Central memory CD8-positive, alpha-beta T cell (primary cell): ENCODE results near the gene MYO3B.

Source experiments
- ATAC-seq: fragments of 150-1000 bp; cut with Tn5 transposase; replicated peaks from 2 replicates; pipeline ENCODE4 v1.10.0; 2022; ENCODE audit warnings: mild to moderate bottlenecking, moderate FRiP score, moderate number of reproducible peaks; ENCODE audit not compliant: poor library complexity, severe bottlenecking; ENCODE audit errors: extremely low read depth
- DNase-seq, 2 donors: peaks; one replicate each; pipeline ENCODE4 v3.0.0; 2021; ENCODE audit warnings: low spot score in 2 of 2
- H3K27ac Mint-ChIP-seq: one replicate; pipeline ENCODE4 v1.8.0; 2022; ENCODE audit warnings: low read depth, mild to moderate bottlenecking, moderate library complexity, mixed read lengths
- H3K27me3 Mint-ChIP-seq: one replicate; pipeline ENCODE4 v1.8.0; 2022; ENCODE audit warnings: mixed read lengths
- H3K36me3 Mint-ChIP-seq: one replicate; pipeline ENCODE4 v1.8.0; 2022; ENCODE audit warnings: mild to moderate bottlenecking, moderate library complexity, mixed read lengths; ENCODE audit not compliant: insufficient read depth
- H3K4me1 Mint-ChIP-seq: one replicate; pipeline ENCODE4 v1.8.0; 2022; ENCODE audit warnings: mixed read lengths
- H3K4me3 Mint-ChIP-seq: one replicate; pipeline ENCODE4 v1.8.0; 2022; ENCODE audit warnings: mild to moderate bottlenecking, moderate library complexity, mixed read lengths
- H3K9me3 Mint-ChIP-seq: one replicate; pipeline ENCODE4 v1.8.0; 2022; ENCODE audit warnings: mixed read lengths

MYO3B gene

DNA sequence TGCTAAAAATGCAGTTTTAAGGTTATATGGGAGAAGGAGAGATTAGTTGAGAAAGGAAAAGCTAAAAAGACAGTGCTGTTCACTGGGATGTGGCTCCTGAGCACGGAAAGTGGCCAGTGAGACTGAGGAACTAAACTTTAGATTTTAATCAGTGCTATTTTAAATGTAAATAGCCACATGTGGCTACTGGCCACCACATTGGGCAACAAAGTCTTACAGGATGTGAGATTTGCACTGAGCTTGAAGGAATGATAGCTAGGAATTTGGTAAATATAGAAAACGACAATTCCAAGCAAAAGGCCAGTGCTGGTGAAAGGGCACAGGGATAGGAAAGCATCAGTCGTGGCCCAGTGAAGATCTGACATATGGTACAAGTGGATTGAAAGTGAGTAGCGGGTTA, 523.1 kb downstream of the MYO3B start:
- H3K36me3 Mint-ChIP-seq, result no peaks in the 10 kb centered on the region
- H3K27ac Mint-ChIP-seq, result no peak overlapping the region
- H3K9me3 Mint-ChIP-seq, result no peaks in the 10 kb centered on the region
- peaks cover 48% of the 10 kb centered on the region for H3K27me3 Mint-ChIP-seq
- no peaks in the 10 kb centered on the region for H3K4me1 Mint-ChIP-seq
- H3K4me3 Mint-ChIP-seq, result no peak overlapping the region
- no peak for DNase-seq
- ATAC-seq, result no peak

GRCh38 chr2:170703776-170704476, 526.0 kb downstream of the MYO3B start:
- peaks cover 7% of the 10 kb centered on the region for H3K4me1 Mint-ChIP-seq
- no peak overlapping the region for H3K27ac Mint-ChIP-seq
- peaks cover 1% of the 10 kb centered on the region for H3K36me3 Mint-ChIP-seq
- H3K27me3 Mint-ChIP-seq, result peaks cover 48% of the 10 kb centered on the region
- no peak overlapping the region for H3K4me3 Mint-ChIP-seq
- H3K9me3 Mint-ChIP-seq, result no peaks in the 10 kb centered on the region
- DNase-seq, result no peak
- ATAC-seq, result no peak
